ENCODE measurements around the gene ZBTB7C.

ZBTB7C gene

DNA sequence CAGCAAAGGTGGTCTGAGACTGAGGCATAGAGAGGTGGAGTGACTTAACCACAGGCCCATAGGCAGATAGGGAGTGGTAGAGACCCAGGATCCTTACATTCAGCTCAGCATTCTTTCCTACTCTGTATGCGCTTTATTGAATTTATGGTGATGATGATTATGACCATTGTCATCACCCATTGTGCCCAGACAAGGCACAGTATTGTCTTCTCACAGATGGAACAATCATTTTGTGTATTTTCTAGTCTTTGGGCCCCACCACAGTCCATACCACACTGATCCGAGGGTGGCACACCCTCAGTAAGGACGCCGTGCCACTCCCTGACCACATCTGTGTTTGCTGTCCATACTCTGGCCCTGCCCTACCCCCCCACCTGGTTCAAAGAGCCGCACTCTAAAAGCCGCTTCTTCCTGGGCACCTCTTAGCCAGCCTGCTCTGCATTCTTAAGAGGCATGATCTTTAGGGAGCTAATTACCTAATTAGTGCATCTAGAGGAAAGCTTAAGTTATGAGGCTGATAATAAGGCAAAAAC is 299.2 kb downstream of the ZBTB7C start:
- H3K4me2 ChIP-seq (ENCODE audit: low read length): no peak overlapping the region
- H3K36me3 ChIP-seq (ENCODE audit: insufficient read depth, low read length): no peaks in the 10 kb centered on the region
- no peaks in the 10 kb centered on the region for H3K4me1 ChIP-seq (ENCODE audit: control insufficient read depth, insufficient read depth, low read length)
- H3K9ac ChIP-seq (ENCODE audit: low read depth, low read length): no peak overlapping the region
- H3K9me3 ChIP-seq (replicated peaks; ENCODE audit: low read length): no peaks in the 10 kb centered on the region
- H3K4me3 ChIP-seq (ENCODE audit: low read length): no peak overlapping the region
- peaks cover 42% of the 10 kb centered on the region for H3K27me3 ChIP-seq (ENCODE audit: control insufficient read depth, insufficient read depth, low read length)

DNA sequence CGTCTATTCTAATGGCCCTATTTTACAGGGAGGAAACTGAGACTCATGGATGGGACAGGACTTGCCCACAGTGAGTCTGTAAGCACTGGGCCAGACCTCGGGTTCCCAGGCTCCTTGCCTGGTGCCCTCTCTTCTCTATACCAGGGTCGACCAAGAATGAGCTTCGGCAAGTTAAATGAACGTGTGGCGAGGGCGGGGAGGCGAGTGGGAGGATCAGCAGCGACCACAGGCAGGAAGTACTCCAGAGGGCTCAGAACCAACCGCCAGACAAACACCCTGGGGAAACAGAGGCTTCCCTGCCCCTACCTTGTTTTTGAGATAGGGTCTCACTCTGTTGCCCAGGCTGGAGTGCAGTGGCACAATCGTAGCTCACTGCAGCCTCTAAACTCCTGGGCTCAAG is 301.0 kb downstream of the ZBTB7C start:
- no peaks in the 10 kb centered on the region for H3K9me3 ChIP-seq (replicated peaks; ENCODE audit: low read length)
- H3K4me2 ChIP-seq (ENCODE audit: low read length): no peak overlapping the region
- no peaks in the 10 kb centered on the region for H3K4me1 ChIP-seq (ENCODE audit: control insufficient read depth, insufficient read depth, low read length)
- H3K36me3 ChIP-seq (ENCODE audit: insufficient read depth, low read length): no peaks in the 10 kb centered on the region
- peaks cover 51% of the 10 kb centered on the region for H3K27me3 ChIP-seq (ENCODE audit: control insufficient read depth, insufficient read depth, low read length)
- no peak overlapping the region for H3K4me3 ChIP-seq (ENCODE audit: low read length)
- H3K9ac ChIP-seq (ENCODE audit: low read depth, low read length): no peak overlapping the region

DNA sequence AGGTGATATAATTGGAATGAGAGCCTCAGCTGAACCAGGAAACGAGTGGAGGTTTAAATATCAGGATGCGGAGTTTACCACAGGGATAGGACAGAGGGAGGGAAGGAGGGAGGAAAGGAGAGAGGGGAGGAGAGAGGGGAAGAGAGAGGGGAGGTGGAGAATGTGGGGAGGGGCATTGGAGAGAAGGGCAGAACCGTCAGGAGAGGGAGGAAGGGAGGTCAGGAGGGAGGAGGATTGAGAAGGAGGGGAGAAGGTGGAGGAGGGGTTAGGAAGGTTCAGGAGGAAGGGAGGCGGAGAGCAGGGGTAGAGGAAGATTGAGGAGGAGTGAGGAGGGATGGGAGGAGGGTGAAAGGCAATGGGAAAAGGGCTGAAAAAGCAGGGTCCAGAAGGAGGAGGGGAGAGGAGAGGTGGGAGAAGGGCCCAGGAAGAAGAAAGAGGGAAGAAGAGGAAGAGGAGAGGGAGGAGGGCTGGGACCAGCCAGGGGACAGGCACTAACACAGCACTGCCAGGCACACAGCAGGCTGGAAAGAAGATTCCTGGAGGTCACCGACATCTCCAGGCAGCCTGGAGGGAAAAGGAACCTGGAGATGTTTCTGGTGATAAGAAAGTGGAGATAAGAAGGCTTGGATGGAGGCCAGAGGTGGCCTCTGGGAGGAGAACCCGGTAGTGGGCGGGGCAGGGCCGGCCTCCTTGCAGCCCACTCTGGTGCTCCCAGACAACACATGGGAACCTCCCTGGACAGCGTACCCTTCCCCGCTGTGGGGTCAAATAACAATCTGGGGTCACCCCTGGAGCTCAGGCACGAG is 302.0 kb downstream of the ZBTB7C start:
- Histone ChIP-seq H3K4me3 (ENCODE audit: low read length) (no peak overlapping the region), H3K4me2 (ENCODE audit: low read length) (no peak overlapping the region), H3K9me3 (replicated peaks; ENCODE audit: low read length) (no peaks in the 10 kb centered on the region), H3K27me3 (ENCODE audit: control insufficient read depth, insufficient read depth, low read length) (peaks cover 48% of the 10 kb centered on the region), H3K9ac (ENCODE audit: low read depth, low read length) (no peak overlapping the region), H3K36me3 (ENCODE audit: insufficient read depth, low read length) (no peaks in the 10 kb centered on the region), H3K4me1 (ENCODE audit: control insufficient read depth, insufficient read depth, low read length) (no peaks in the 10 kb centered on the region)

DNA sequence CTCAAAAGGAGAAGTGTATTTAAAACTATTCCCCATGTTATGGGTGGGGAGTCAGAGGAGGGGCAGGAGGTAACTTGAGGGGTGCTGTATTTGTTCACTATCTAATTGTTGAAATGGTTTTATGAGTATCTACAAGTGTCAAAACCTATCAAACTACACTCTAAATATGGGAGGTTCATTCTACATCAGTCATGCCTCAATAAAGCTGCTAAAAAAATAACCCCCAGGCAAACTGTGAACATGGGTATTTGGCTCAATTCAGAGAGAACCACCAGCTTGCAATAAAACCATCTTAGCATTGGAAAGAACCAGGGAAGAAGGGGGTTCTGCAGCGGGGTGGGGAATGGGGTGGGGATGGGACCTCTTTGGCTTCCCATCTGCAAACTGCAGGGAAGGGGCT is 302.7 kb downstream of the ZBTB7C start:
- no peak overlapping the region for H3K4me2 ChIP-seq (ENCODE audit: low read length)
- H3K4me1 ChIP-seq (ENCODE audit: control insufficient read depth, insufficient read depth, low read length): no peaks in the 10 kb centered on the region
- H3K9me3 ChIP-seq (replicated peaks; ENCODE audit: low read length): no peaks in the 10 kb centered on the region
- H3K9ac ChIP-seq (ENCODE audit: low read depth, low read length): no peak overlapping the region
- H3K4me3 ChIP-seq (ENCODE audit: low read length): no peak overlapping the region
- peaks cover 51% of the 10 kb centered on the region for H3K27me3 ChIP-seq (ENCODE audit: control insufficient read depth, insufficient read depth, low read length)
- no peaks in the 10 kb centered on the region for H3K36me3 ChIP-seq (ENCODE audit: insufficient read depth, low read length)

DNA sequence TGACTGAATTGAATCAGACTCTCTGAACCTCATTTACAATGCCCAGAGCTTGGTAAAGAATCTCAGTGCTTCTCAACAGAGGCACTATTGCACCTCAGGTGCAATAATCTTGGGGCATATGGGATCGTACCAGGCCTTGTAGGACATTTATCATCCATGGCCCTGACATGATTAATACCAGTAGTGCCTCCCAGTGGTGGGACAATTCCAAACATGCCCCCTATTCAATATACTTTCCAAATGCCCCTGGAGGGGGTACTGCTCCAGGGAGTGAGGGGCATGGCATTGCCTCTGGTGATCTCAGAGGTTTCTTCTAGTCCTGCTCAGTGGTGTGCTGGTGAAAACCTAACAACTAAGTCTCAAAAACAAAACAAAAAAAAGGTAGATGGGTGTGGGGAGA is 303.9 kb downstream of the ZBTB7C start:
- no peaks in the 10 kb centered on the region for H3K36me3 ChIP-seq (ENCODE audit: insufficient read depth, low read length)
- no peak overlapping the region for H3K9ac ChIP-seq (ENCODE audit: low read depth, low read length)
- H3K27me3 ChIP-seq (ENCODE audit: control insufficient read depth, insufficient read depth, low read length): peaks cover 51% of the 10 kb centered on the region
- H3K9me3 ChIP-seq (replicated peaks; ENCODE audit: low read length): no peaks in the 10 kb centered on the region
- H3K4me2 ChIP-seq (ENCODE audit: low read length): no peak overlapping the region
- H3K4me1 ChIP-seq (ENCODE audit: control insufficient read depth, insufficient read depth, low read length): no peaks in the 10 kb centered on the region
- H3K4me3 ChIP-seq (ENCODE audit: low read length): no peak overlapping the region

DNA sequence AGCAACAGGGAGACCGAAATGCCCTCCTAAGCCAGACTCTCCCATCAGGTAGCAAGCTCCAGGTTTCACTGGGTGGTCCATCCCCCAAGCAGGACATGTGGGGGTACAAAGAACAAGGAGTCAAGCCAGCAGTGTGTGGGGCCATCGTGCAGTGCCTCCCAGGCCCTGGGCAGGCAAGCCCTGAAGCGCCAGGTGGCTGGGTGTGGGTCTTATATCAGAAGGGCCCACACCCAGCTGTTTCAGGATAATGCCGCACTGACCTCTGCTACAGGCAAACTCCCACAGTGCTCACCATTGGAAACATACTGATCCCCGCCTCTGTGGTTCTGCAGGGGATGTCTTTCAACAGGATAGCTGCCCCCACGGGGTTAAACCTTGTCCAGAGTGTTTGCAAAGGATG is 304.5 kb downstream of the ZBTB7C start:
- H3K4me3 ChIP-seq (ENCODE audit: low read length): no peak overlapping the region
- peaks cover 51% of the 10 kb centered on the region for H3K27me3 ChIP-seq (ENCODE audit: control insufficient read depth, insufficient read depth, low read length)
- no peaks in the 10 kb centered on the region for H3K36me3 ChIP-seq (ENCODE audit: insufficient read depth, low read length)
- no peaks in the 10 kb centered on the region for H3K9me3 ChIP-seq (replicated peaks; ENCODE audit: low read length)
- H3K4me2 ChIP-seq (ENCODE audit: low read length): no peak overlapping the region
- H3K4me1 ChIP-seq (ENCODE audit: control insufficient read depth, insufficient read depth, low read length): no peaks in the 10 kb centered on the region
- H3K9ac ChIP-seq (ENCODE audit: low read depth, low read length): no peak overlapping the region

DNA sequence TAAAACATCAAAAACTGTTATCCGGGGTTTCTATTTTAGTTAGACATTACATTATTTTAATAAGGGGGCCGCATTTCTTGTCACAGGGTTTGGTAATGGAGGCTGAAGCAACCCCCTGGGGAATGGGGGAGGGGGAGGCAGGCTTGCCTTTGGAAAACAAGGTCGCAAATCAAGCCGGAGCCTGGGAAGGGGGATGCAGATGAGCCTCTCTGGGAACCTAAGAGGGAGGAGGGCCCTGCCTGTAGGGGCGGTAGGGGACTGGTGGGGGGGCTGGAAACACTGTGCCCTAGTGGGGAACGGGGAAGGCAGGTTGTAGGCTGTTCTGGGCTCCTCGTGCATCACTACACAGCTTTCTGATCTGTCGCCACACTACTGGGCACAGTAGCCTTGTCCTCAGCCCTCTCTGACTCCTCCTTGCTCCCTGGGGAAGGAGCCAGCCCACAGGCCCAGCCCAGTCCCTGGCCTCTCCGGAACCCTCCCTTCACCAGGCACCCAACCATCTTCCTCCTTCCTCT is 308.5 kb downstream of the ZBTB7C start:
- peaks cover 54% of the 10 kb centered on the region for H3K27me3 ChIP-seq (ENCODE audit: control insufficient read depth, insufficient read depth, low read length)
- no peak overlapping the region for H3K9ac ChIP-seq (ENCODE audit: low read depth, low read length)
- H3K36me3 ChIP-seq (ENCODE audit: insufficient read depth, low read length): no peaks in the 10 kb centered on the region
- no peak overlapping the region for H3K4me2 ChIP-seq (ENCODE audit: low read length)
- no peaks in the 10 kb centered on the region for H3K9me3 ChIP-seq (replicated peaks; ENCODE audit: low read length)
- no peak overlapping the region for H3K4me3 ChIP-seq (ENCODE audit: low read length)
- H3K4me1 ChIP-seq (ENCODE audit: control insufficient read depth, insufficient read depth, low read length): no peaks in the 10 kb centered on the region

DNA sequence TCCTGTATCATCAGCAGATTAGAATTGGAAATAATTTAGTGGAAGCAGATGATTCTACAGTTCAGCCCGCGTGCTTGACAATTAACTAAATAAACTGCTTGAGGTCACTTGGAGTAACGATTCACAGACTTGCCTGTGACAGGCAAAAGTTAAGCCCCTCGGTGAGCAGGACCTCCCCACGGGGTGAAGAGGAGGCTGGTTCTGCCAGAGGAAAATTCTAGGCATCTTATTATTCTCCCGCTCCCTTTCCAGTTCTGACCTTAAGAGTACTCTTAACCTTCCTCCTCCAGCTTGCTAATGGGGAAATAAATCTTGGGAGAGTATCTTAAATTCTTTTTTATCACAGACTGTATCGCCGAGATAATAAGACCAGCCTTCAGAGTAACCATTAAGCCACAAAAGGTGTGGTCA is 309.0 kb downstream of the ZBTB7C start:
- Histone ChIP-seq H3K4me3 (ENCODE audit: low read length) (no peak overlapping the region), H3K4me1 (ENCODE audit: control insufficient read depth, insufficient read depth, low read length) (no peaks in the 10 kb centered on the region), H3K9me3 (replicated peaks; ENCODE audit: low read length) (no peaks in the 10 kb centered on the region), H3K36me3 (ENCODE audit: insufficient read depth, low read length) (no peaks in the 10 kb centered on the region), H3K9ac (ENCODE audit: low read depth, low read length) (no peak overlapping the region), H3K27me3 (ENCODE audit: control insufficient read depth, insufficient read depth, low read length) (peaks cover 51% of the 10 kb centered on the region), H3K4me2 (ENCODE audit: low read length) (no peak overlapping the region)

DNA sequence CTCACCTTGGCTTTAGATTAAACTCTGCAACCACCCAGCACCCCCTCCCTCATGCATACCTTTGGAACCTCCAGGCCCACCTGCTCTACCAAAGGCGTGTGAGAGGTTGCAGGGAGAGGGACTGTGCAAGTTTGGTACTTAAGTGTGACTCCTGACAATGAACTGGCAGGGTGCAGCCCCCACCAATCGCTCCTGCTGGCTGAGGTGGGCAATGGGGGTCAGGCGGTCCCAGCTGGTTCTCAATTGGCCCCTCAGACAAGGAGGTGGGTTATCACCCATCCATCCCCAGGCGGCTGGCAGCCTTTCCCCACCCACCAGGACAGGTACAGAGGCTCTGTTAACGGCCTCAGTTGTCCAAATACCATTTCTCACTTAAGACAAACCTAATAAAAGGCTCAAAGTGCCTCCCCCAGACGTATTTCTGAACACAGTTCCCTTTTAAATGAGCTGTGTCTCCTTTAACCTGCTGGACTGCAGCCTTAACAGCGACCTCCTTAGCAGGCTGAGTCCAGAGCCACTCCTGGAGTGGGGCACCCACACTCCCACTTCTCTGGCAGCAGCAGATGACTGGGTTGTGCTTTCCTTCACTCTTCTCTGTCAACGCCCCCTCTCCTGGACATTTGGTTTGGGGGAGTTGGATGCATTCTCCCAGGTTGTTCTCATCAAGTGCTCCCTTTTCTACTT is 309.6 kb downstream of the ZBTB7C start:
- peaks cover 52% of the 10 kb centered on the region for H3K27me3 ChIP-seq (ENCODE audit: control insufficient read depth, insufficient read depth, low read length)
- no peaks in the 10 kb centered on the region for H3K4me1 ChIP-seq (ENCODE audit: control insufficient read depth, insufficient read depth, low read length)
- H3K4me3 ChIP-seq (ENCODE audit: low read length): no peak overlapping the region
- H3K4me2 ChIP-seq (ENCODE audit: low read length): no peak overlapping the region
- no peaks in the 10 kb centered on the region for H3K36me3 ChIP-seq (ENCODE audit: insufficient read depth, low read length)
- H3K9ac ChIP-seq (ENCODE audit: low read depth, low read length): no peak overlapping the region
- H3K9me3 ChIP-seq (replicated peaks; ENCODE audit: low read length): no peaks in the 10 kb centered on the region

DNA sequence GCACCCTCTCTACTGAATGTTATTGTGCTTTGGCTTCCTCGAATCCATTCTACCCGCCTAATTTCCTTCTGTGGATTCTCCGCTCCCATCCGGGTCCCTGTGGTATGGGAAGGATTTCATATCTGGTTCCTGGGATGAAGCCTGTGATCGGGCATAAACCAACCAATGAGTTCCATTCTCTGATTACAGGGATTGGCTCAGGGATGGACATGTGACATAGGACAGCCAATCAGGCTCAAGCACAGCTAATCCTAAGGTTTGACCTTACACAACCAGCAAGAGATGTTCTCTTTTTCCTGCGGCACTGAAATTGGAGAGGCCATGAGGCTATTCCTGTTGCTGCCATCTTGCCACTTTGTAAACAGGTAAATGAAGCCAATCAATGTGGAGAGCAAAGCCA is 310.6 kb downstream of the ZBTB7C start:
- Histone ChIP-seq H3K9ac (ENCODE audit: low read depth, low read length) (no peak overlapping the region), H3K36me3 (ENCODE audit: insufficient read depth, low read length) (no peaks in the 10 kb centered on the region), H3K27me3 (ENCODE audit: control insufficient read depth, insufficient read depth, low read length) (peaks cover 46% of the 10 kb centered on the region), H3K4me2 (ENCODE audit: low read length) (no peak overlapping the region), H3K4me1 (ENCODE audit: control insufficient read depth, insufficient read depth, low read length) (no peaks in the 10 kb centered on the region), H3K4me3 (ENCODE audit: low read length) (no peak overlapping the region), H3K9me3 (replicated peaks; ENCODE audit: low read length) (no peaks in the 10 kb centered on the region)

DNA sequence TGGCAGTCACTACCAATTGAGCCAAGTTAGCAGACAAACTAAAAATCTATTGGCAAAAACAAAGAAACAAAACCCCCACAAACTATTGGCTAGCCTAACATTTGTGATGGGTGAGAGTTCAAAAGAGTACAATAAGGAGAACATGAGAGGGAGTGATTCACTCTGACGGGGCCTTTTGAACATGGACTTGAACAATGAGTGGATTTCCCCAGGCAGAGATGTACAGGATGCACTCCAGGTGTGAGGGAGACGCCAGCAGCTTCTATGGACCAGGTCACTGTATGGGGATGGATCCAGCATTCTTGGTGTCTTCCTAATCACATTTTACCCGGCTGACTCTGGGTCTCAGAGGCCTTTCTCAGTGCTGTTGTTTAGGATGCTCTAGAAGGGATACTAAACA is 311.2 kb downstream of the ZBTB7C start:
- H3K4me2 ChIP-seq (ENCODE audit: low read length): no peak overlapping the region
- H3K36me3 ChIP-seq (ENCODE audit: insufficient read depth, low read length): no peaks in the 10 kb centered on the region
- peaks cover 49% of the 10 kb centered on the region for H3K27me3 ChIP-seq (ENCODE audit: control insufficient read depth, insufficient read depth, low read length)
- H3K4me3 ChIP-seq (ENCODE audit: low read length): no peak overlapping the region
- H3K9me3 ChIP-seq (replicated peaks; ENCODE audit: low read length): no peaks in the 10 kb centered on the region
- no peaks in the 10 kb centered on the region for H3K4me1 ChIP-seq (ENCODE audit: control insufficient read depth, insufficient read depth, low read length)
- no peak overlapping the region for H3K9ac ChIP-seq (ENCODE audit: low read depth, low read length)
